NCI-H2196 treated with DMSO at 0.1 percent for 48 hours (cell line): Measurements from ENCODE around the gene MYO1G.

ENCODE experiments used
- DNase-seq: peaks from one replicate; lab custom pipeline; 2025; ENCODE audit not compliant: unreplicated experiment; lab: John Stamatoyannopoulos, UW

The MYO1G gene

DNA sequence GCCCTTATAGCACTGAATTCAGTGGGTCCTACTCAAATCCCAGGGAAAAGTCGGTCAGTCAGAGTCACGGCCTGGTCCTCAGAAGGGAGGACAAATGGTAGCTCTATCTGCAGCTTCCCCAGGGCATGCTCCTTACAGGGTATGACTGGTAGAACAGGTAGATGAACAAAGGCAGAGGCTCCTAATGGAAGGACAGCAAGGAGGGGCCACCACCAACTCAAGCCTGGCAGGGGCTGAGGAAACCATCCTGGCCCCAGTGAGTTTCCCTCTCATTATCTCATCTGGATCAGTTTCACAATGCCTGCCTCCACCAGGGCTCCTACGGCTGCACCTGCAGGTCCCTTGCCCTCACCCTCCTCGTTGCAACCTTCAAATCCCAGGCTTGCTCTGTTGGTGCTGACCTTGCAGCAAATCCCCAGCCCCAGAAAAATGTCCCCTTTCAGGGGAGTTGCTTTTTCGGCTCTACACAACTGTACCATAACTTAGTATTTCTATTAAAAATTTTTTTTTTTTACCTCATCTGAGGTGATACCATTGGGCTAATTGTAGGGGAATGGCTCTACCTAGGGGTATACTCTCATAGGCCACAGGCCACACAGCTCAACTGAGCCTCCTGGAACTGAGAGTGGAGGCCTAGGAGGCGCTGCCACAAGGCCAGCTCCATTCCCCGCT is 2.4 kb upstream of the MYO1G start:
- no peak for DNase-seq

DNA sequence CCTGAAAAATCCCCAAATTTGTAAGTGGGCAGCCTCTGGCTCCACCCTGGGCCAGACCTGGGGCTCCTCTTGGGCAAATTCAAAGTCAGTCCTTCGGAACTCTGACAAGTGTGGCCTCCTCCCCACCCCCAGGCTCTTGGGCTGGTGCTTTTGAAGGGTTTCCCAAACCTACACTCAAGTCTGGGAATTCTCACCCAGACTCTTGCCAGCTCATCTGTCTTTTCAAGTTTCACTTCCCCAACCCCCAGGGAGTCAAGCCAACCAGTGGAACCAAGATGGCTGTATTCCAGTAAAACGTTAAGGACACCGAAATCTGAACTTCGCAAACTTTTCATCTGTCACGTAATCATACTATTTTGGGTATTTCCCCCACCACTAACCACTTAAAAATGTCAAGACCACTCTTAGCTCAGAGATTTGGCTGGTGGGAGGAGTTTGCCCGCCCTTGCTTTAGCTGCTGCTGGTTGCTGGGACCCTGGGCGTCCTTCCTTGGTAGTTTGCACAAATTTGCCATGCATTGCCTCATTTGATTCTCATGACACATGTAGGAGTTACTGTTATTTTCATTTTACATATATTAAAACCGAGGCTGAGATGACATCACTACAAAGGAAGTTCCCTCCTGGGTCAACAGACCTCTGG is 1.7 kb upstream of the MYO1G start:
- no peak for DNase-seq

GRCh38 chr7:44979481-44980392 is 922 bp upstream of the MYO1G start:
- no peak for DNase-seq

DNA sequence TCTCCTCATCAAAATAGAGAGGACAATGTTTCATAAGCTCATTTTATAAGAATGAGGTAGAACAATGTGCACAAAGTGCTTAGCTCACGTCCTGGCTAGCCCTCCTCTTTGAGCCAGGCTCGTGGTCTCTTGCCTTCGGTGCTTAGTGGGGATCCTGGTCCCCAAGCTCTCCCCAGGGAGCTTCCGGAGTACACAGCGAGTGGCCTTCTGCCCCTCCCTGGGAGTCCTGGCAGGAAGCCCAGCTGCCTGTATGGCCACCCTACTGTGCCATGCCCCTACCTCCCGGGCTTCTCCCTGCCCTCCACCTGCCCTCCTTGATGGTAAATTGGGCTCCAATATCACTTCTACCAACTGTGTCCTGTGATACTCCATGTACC is 868 bp downstream of the MYO1G start:
- DNase-seq = no peak

DNA sequence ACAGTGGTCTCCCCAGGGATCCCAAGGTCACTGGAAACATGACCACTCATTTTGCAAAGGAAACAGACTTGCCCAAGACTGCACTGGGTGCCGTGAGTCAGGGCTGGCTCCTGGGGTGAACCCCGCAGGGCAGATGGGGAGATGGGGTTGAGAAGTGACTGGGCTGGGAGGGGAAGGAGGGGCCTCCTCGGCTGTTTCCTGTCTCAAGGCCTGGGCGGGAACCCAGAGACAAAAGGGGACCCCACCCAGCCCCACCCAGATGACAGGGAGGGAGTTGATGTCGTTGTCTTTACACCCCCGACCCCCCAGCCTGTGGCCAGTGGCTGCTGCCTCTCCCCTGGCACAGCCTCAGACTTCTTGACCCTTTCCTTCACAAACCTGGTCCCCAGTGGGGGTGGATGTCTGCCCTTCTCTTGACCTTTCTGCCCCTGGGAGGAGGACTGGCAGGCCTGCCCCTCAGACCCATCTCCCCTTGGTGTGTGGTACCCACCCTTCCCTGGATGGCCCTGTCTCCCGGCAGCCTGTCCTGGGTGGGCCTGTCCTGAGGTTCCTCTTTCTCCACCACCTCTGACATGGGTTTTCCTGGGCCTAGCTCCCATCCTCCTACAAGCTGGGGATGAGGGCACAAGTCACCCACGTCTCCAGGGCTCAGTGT is 1.4 kb downstream of the MYO1G start:
- DNase-seq = no peak

- DNase-seq = no peak
These were observed 2.0 kb downstream of the MYO1G start for GRCh38 chr7:44976746-44977196.

- no peak for DNase-seq
These were observed 2.6 kb downstream of the MYO1G start for GRCh38 chr7:44976040-44976745.

DNA sequence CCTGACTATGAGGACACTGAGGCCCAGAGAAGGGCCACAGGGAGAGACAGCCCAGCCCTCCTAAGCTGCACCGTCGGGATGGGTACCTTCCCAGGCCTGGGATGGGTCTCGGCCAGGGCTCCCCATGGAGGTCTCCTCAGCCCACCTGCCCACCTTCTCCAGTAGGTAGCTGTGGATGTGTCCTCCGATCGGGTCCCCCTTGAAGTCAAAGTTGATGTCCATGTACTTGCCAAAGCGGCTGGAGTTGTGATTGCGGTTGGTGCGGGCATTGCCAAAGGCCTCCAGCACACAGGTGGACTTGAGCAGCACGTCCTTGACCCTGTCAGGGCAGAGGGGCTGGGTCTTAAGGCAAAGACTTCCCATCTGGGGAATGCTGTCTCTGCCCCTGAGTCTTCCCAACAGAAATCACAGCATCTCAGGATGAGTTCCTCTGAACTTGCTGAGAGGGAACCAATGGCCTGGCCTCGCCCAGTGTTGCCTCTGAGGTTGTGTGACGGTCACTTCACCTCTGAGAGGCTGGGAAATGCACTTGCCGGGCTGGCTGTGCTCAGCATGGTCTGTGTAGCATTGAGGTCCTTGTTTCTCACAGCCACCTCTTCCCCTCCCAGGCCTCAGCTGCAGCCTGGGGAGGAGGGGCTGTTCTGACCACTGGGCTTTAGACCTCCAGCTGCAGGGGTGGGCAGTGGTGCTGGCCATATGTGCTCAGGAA is 3.3 kb downstream of the MYO1G start:
- no peak for DNase-seq

- no peak for DNase-seq
These were observed 4.3 kb downstream of the MYO1G start for GRCh38 chr7:44974549-44974948.

DNA sequence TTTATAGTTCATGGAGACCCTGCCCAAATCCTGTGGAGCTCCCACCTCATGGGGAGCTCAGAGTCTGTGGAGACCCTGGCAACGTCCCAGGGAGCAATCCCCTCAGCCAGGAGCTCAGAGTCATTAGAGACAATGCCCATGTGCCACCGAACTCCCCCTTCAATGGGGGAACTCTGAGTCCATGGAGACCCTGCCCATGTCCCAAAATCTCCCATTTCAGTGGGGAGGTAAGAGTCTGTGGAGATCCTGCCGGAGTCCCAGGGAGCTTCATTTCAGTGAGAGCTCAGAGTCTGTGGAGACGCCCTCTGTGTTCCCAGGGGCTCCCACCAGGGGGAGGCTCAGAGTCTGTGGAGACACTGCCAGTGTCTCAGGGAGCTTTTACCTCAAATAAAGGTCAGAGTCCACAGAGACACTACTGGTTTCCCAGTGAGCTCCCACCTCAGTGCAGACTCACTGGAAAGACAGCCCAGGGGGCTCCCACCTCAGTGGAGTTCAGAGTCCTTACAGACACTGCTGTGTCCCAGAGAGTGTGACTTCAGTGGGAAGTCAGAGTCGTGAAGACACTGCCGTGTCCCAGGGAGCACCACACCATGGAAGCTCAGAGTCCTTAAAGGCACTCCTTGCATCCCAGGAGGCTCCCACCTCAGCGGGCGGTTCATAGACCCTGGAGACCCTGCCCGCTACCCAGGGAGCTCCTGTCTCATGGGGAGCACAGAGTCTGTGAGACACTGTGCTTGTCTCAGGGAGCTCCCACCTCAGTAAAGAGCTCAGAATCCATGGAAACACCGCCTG is 5.0 kb downstream of the MYO1G start:
- DNase-seq = no peak

- no peak for DNase-seq
These were observed 6.3 kb downstream of the MYO1G start for GRCh38 chr7:44972562-44972961.

DNA sequence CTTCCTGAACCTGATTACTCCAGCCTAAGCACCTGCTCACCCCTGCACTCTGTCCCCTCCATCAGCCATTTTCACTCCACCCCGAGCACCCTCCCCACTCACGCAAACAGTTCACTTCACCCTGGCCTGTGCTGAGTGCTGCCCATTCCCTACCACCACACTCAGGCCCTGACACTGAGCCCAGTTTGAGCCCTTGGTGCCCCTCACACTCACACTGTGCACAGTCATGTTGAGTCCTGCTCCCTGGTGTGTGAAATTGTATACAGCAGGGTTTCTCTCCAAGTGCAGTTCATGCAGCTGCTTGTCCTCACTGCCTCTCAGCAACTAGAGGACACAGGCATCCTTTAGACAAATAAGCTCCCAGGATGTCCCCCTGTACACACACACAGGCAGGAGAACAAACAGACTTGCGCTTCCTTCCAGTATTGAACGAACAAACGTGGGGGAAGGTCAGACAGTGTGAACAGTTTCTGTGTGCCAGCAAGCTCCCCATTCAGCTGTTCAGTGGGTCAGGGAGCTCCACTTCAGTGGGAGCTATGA is 6.8 kb downstream of the MYO1G start:
- peak; percentile 34 for DNase-seq

DNA sequence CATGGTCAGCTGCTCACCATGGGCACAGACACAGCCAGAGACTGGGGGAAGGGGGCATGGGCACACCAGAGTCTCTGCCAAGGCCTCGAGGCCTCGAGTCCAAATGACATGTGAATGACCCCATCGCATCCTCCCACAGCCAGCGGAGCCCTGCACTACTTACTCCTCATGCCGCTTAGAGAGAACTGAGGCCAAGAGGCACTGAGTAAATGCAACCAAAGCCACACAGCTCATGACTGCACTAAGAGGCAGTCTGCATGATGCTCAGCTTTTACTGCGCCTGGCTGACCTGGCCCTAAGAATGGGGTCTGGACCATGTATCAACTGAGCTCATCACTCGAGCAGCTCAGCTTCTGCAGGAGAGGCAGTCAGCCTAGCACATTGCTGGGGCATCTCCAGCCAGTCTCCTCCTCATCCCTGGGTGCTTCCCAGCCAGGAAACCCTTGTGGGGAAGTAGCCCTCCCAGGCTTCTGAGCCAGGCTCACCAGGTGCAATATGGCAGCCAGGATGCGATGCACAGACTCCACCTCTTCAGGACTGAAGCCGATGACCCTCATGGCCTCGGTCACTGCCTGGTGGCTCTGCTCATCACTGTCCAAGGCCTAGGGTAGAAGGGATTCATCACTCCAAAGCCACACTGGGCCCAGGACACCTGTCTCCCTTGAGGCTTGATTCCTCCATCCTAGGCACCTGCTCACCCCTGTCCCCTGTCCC is 7.5 kb downstream of the MYO1G start:
- no peak for DNase-seq

DNA sequence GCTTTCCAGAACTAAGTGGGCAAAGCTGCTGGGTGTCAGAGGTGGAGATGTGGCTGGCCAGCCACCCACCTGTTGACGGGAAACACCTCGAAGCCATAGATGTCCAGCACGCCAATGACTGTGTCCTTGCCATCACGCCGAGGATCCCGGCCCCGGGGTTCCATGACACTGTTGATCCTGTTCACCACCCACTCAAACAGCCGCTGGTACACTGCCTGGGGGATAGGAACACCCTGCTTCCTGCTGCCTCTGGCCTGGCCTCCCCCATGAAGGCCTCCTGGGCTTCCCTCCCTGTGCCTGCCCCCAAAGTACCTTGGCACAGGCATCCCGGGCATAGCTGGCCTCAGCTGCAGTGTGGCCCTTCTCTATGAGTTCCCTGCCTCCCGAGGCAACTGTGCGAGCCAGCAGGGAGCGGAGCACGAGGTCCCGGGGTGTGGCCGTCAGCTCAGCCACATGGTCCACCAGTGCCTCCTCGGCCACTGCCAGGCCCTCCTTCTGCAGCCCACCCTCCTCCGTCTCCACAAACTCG is 8.2 kb downstream of the MYO1G start:
- no peak for DNase-seq

GRCh38 chr7:44969701-44970522 is 8.9 kb downstream of the MYO1G start:
- peak; percentile 32 for DNase-seq

- DNase-seq = no peak
These were observed 9.6 kb downstream of the MYO1G start for GRCh38 chr7:44969049-44969700.
